PC-9 (cell line): ENCODE results near the gene MUSTN1.

Source experiments
- CTCF ChIP-seq: fragments of 200-600 bp; sonication (generic); conservative IDR thresholded peaks from 2 replicates; pipeline ENCODE4 v1.6.1; 2017; ENCODE audit warnings: mixed run types, antibody characterized with exemption, mild to moderate bottlenecking, moderate library complexity
- EZH2 ChIP-seq: fragments of 200-600 bp; sonication (generic); IDR thresholded peaks from 2 replicates; pipeline ENCODE4 v1.8.0; 2017; ENCODE audit warnings: antibody characterized with exemption, low read depth

- no peak for TF ChIP-seq CTCF
- no peak for TF ChIP-seq EZH2
These were observed 25.0 kb upstream of the MUSTN1 start for GRCh38 chr3:52859686-52860423.
